ENCODE measurements around the gene CHRNB4.

CHRNB4 gene

GRCh38 chr15:78668987-78669386 is 28.0 kb upstream of the CHRNB4 start:
- no peak for DNase-seq (ENCODE audit: low read depth)

- DNase-seq (ENCODE audit: low read depth): no peak
Measured at GRCh38 chr15:78667578-78668236, 26.7 kb upstream of the CHRNB4 start.

GRCh38 chr15:78666010-78666409 is 25.0 kb upstream of the CHRNB4 start:
- DNase-seq (ENCODE audit: low read depth): no peak

- no peak for DNase-seq (ENCODE audit: low read depth)
Measured at GRCh38 chr15:78663703-78664102, 22.7 kb upstream of the CHRNB4 start.

- no peak for DNase-seq (ENCODE audit: low read depth)
Measured at GRCh38 chr15:78662028-78662427, 21.0 kb upstream of the CHRNB4 start.

- no peak for DNase-seq (ENCODE audit: low read depth)
Measured at GRCh38 chr15:78661001-78661400, 20.0 kb upstream of the CHRNB4 start.

- DNase-seq (ENCODE audit: low read depth): no peak
Measured at GRCh38 chr15:78660584-78660983, 19.6 kb upstream of the CHRNB4 start.

GRCh38 chr15:78658823-78659222 is 17.8 kb upstream of the CHRNB4 start:
- DNase-seq (ENCODE audit: low read depth): no peak

GRCh38 chr15:78654272-78654671 is 13.3 kb upstream of the CHRNB4 start:
- DNase-seq (ENCODE audit: low read depth): no peak

- no peak for DNase-seq (ENCODE audit: low read depth)
Measured at GRCh38 chr15:78651930-78652615, 11.1 kb upstream of the CHRNB4 start.

GRCh38 chr15:78651007-78651406 is 10.0 kb upstream of the CHRNB4 start:
- DNase-seq (ENCODE audit: low read depth): no peak

GRCh38 chr15:78650022-78650421 is 9.0 kb upstream of the CHRNB4 start:
- DNase-seq (ENCODE audit: low read depth): no peak

GRCh38 chr15:78645009-78645408 is 4.0 kb upstream of the CHRNB4 start:
- no peak for DNase-seq (ENCODE audit: low read depth)

- no peak for DNase-seq (ENCODE audit: low read depth)
Measured at GRCh38 chr15:78642331-78642730, 1.3 kb upstream of the CHRNB4 start.

GRCh38 chr15:78641749-78642275 is 802 bp upstream of the CHRNB4 start:
- no peak for DNase-seq (ENCODE audit: low read depth)

- no peak for DNase-seq (ENCODE audit: low read depth)
Measured at GRCh38 chr15:78640527-78641101, 396 bp downstream of the CHRNB4 start.

- DNase-seq (ENCODE audit: low read depth): no peak
Measured at GRCh38 chr15:78638658-78639314, 2.2 kb downstream of the CHRNB4 start.

- no peak for DNase-seq (ENCODE audit: low read depth)
Measured at GRCh38 chr15:78637776-78638435, 3.1 kb downstream of the CHRNB4 start.

- no peak for DNase-seq (ENCODE audit: low read depth)
Measured at GRCh38 chr15:78636378-78636859, 4.6 kb downstream of the CHRNB4 start.

- no peak for DNase-seq (ENCODE audit: low read depth)
Measured at GRCh38 chr15:78635346-78635745, 5.7 kb downstream of the CHRNB4 start.

- DNase-seq (ENCODE audit: low read depth): no peak
Measured at GRCh38 chr15:78634210-78635145, 6.5 kb downstream of the CHRNB4 start.
